Measurements from ENCODE around the gene MMP11. TPM values are rescaled to one million over a fixed set of nuclear protein-coding genes. Genes with fewer than 3 reads are reported as not detected.

Gene MMP11
- total RNA-seq, 1 donor from 2014 or later, result 0.73 TPM

GRCh38 chr22:23759566-23759965 lies 13.1 kb upstream of the MMP11 start:
- intact Hi-C loops (cut with micrococcal nuclease), result no loop called here

- intact Hi-C loops (cut with micrococcal nuclease), result no loop called here
Measured at GRCh38 chr22:23760056-23760455, 12.6 kb upstream of the MMP11 start.

GRCh38 chr22:23762842-23763578 lies 9.6 kb upstream of the MMP11 start, which contains the start of gene C22orf15:
TSS of gene C22orf15 (plus strand) at chr22:23762990. CDS start at chr22:23763307, 317 bp downstream.
- intact Hi-C loops (cut with micrococcal nuclease), result no loop called here

- intact Hi-C loops (cut with micrococcal nuclease), result no loop called here
Measured at GRCh38 chr22:23763579-23763945, 9.1 kb upstream of the MMP11 start.

GRCh38 chr22:23763954-23764353 lies 8.7 kb upstream of the MMP11 start:
- intact Hi-C loops (cut with micrococcal nuclease), result no loop called here

- intact Hi-C loops (cut with micrococcal nuclease), result no loop called here
Measured at GRCh38 chr22:23764899-23765881, 7.5 kb upstream of the MMP11 start.

- intact Hi-C loops (cut with micrococcal nuclease), result no loop called here
Measured at GRCh38 chr22:23767303-23767672, 5.4 kb upstream of the MMP11 start.

GRCh38 chr22:23767673-23768548 lies 4.7 kb upstream of the MMP11 start, which contains the start of gene CHCHD10:
TSS of gene CHCHD10 (minus strand) at chr22:23767972. CDS start at chr22:23767874, 98 bp downstream.
- intact Hi-C loops (cut with micrococcal nuclease), result loop anchor here (1.0 kb wide), 1 partner anchor 19 kb away; no protein-coding TSS in a partner anchor

- intact Hi-C loops (cut with micrococcal nuclease), result no loop called here
Measured at GRCh38 chr22:23769321-23769965, 3.2 kb upstream of the MMP11 start.

- intact Hi-C loops (cut with micrococcal nuclease), result loop anchor here (1.0 kb wide), 1 partner anchor 14 kb away; the partner anchor contains the start of gene SMARCB1
Measured at GRCh38 chr22:23772315-23772648, 367 bp upstream of the MMP11 start.

- intact Hi-C loops (cut with micrococcal nuclease), result no loop called here
Measured at GRCh38 chr22:23773483-23774113, 949 bp downstream of the MMP11 start.

GRCh38 chr22:23774114-23774921 lies 1.7 kb downstream of the MMP11 start:
- intact Hi-C loops (cut with micrococcal nuclease), result no loop called here

GRCh38 chr22:23774922-23775436 lies 2.3 kb downstream of the MMP11 start:
- intact Hi-C loops (cut with micrococcal nuclease), result no loop called here

GRCh38 chr22:23775779-23776375 lies 3.2 kb downstream of the MMP11 start:
- intact Hi-C loops (cut with micrococcal nuclease), result no loop called here

- intact Hi-C loops (cut with micrococcal nuclease), result no loop called here
Measured at GRCh38 chr22:23777776-23778576, 5.3 kb downstream of the MMP11 start.

GRCh38 chr22:23778577-23778900 lies 5.9 kb downstream of the MMP11 start:
- intact Hi-C loops (cut with micrococcal nuclease), result no loop called here

- intact Hi-C loops (cut with micrococcal nuclease), result no loop called here
Measured at GRCh38 chr22:23779083-23779482, 6.4 kb downstream of the MMP11 start.

GRCh38 chr22:23779731-23780130 lies 7.1 kb downstream of the MMP11 start:
- intact Hi-C loops (cut with micrococcal nuclease), result no loop called here
